Measurements from ENCODE around the gene EHBP1L1. TPM values are rescaled to one million over a fixed set of nuclear protein-coding genes. Genes with fewer than 3 reads are reported as not detected.

EHBP1L1 gene
- polyA plus RNA-seq, 3 donors, result 29.6 to 507 (median 42.6) TPM

DNA sequence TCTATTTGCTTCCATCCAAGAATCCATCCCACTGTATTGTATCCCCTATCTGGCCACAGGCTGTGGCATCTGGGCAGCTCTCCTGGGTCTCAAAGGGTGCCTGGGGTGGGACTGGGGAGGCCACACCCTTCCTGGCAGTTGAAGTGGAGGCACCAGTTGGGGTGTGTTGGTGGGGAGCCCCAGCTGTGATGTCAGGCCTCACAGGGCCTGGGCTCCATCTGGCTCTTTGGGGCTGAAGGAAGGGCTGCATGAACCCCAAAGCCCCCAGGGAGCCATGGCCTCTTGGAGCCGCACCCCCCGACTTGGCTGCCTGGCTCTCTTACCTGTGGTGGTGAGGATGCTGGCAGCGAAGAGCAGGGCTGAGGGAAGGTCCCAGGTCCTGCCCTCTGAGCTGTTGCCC lies 19.3 kb downstream of the EHBP1L1 start:
- Histone ChIP-seq H3K4me2 (replicated peaks; ENCODE audit: extremely low read depth, low read length, poor library complexity, severe bottlenecking) (no peak overlapping the region), H3K4me1 (ENCODE audit: control insufficient read depth in 1 of 2, insufficient read depth in 2 of 2, low read length in 2 of 2) (peaks cover 16 to 30% of the 10 kb centered on the region in 2 donors), H3K27ac (ENCODE audit: low read depth in 1 of 2, low read length in 2 of 2) (peak overlapping the region; percentile 46 to 53), H3K9me3 (replicated peaks in 1 of 2; ENCODE audit: control insufficient read depth in 1 of 2, insufficient read depth in 1 of 2, low read length in 2 of 2) (no peaks in the 10 kb centered on the region), H2AFZ (ENCODE audit: insufficient read depth, low read depth, low read length, poor library complexity, severe bottlenecking) (no peak overlapping the region), H3K9ac (ENCODE audit: insufficient read depth, low read length, poor library complexity, severe bottlenecking) (no peak overlapping the region), H3K4me3 (replicated peaks in 1 of 3; ENCODE audit: low read depth in 2 of 3, low read length in 3 of 3) (no peak overlapping the region), H3K36me3 (replicated peaks in 1 of 2; ENCODE audit: control insufficient read depth in 1 of 2, insufficient read depth in 2 of 2, low read length in 2 of 2) (peaks cover 61 to 69% of the 10 kb centered on the region in 2 donors), H3K27me3 (ENCODE audit: control insufficient read depth in 2 of 2, insufficient read depth in 2 of 2, low read length in 2 of 2) (no peaks in the 10 kb centered on the region), H4K20me1 (ENCODE audit: insufficient read depth, low read length) (peaks cover 96% of the 10 kb centered on the region), H3K79me2 (ENCODE audit: insufficient read depth, low read length) (peaks cover 2% of the 10 kb centered on the region)
- intact Hi-C loops (cut with micrococcal nuclease), result no loop called here
- Mint-ChIP-seq H3K4me1 (peaks cover 31% of the 10 kb centered on the region), H3K4me3 (no peak overlapping the region), H3K36me3 (peaks cover 41 to 67% of the 10 kb centered on the region in 2 donors), H3K9me3 (no peaks in the 10 kb centered on the region), H3K27me3 (ENCODE audit: low read depth in 3 of 3) (no peaks in the 10 kb centered on the region), H3K27ac (peak overlapping the region in 4 of 7 donors; percentile 25 to 82 (median 60))
- TF ChIP-seq, protein P1, sequence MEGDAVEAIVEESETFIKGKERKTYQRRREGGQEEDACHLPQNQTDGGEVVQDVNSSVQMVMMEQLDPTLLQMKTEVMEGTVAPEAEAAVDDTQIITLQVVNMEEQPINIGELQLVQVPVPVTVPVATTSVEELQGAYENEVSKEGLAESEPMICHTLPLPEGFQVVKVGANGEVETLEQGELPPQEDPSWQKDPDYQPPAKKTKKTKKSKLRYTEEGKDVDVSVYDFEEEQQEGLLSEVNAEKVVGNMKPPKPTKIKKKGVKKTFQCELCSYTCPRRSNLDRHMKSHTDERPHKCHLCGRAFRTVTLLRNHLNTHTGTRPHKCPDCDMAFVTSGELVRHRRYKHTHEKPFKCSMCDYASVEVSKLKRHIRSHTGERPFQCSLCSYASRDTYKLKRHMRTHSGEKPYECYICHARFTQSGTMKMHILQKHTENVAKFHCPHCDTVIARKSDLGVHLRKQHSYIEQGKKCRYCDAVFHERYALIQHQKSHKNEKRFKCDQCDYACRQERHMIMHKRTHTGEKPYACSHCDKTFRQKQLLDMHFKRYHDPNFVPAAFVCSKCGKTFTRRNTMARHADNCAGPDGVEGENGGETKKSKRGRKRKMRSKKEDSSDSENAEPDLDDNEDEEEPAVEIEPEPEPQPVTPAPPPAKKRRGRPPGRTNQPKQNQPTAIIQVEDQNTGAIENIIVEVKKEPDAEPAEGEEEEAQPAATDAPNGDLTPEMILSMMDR (IDR thresholded peaks at IDR 0.05), result no peak
- DNase-seq, result no peak
- WGBS (ENCODE audit: insufficient coverage), result 93% methylated on average over 3 of the region's 3 CpGs

DNA sequence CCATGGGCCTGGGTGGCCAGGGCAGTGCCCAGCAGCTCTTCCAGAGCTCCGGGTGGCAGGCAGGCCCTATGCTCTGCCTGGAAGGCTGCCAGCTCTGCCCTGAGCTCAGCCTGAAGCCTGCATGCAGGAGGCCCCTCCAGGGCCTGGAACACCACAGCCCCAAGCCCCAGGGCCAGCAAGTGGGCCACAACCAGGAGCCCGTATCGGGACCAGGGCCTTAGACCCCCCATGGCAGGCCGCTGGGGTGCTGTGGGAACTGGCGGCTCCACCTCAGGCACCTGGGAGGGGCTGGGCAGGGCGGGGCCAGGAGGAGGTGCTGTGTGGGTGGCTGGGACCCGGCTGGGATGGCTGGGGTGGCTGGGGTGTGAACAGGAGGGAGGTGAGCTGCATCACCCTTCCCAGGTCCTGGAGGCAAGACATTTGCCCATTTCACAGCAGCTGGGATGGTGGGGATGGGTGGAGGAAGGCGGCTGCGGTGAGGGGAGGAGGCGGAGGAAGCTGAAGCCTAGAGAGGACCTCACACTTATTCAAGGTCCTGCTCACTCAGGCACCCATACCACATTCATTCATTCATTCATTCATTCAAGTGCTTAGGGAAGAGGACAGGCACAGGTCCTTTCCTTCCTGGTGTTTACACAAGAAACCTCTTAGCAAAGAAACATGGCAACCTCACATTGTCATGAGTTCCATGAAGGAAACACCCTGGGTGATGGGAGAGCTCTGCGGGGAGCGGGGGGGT lies 19.9 kb downstream of the EHBP1L1 start, which contains the start of gene KCNK7:
TSS of gene KCNK7 (minus strand) at position 258 of the 739 bp plus-strand sequence. CDS start at position 230, 28 bp downstream.
- intact Hi-C loops (cut with micrococcal nuclease), result no loop called here
- Mint-ChIP-seq H3K4me1 (peaks cover 31% of the 10 kb centered on the region), H3K27ac (peak within 1 kb of the TSS; percentile 45 to 87 (median 75)), H3K9me3 (no peaks in the 10 kb centered on the region), H3K4me3 (no peak within 1 kb of the TSS), H3K36me3 (peaks cover 39 to 65% of the 10 kb centered on the region in 2 donors), H3K27me3 (ENCODE audit: low read depth in 3 of 3) (no peaks in the 10 kb centered on the region)
- Histone ChIP-seq H3K36me3 (replicated peaks in 1 of 2; ENCODE audit: control insufficient read depth in 1 of 2, insufficient read depth in 2 of 2, low read length in 2 of 2) (peaks cover 61 to 69% of the 10 kb centered on the region in 2 donors), H3K27me3 (ENCODE audit: control insufficient read depth in 2 of 2, insufficient read depth in 2 of 2, low read length in 2 of 2) (no peaks in the 10 kb centered on the region), H3K4me2 (replicated peaks; ENCODE audit: extremely low read depth, low read length, poor library complexity, severe bottlenecking) (no peak within 1 kb of the TSS), H4K20me1 (ENCODE audit: insufficient read depth, low read length) (peaks cover 96% of the 10 kb centered on the region), H3K27ac (ENCODE audit: low read depth in 1 of 2, low read length in 2 of 2) (peak within 1 kb of the TSS; percentile 46 to 53), H2AFZ (ENCODE audit: insufficient read depth, low read depth, low read length, poor library complexity, severe bottlenecking) (no peak within 1 kb of the TSS), H3K79me2 (ENCODE audit: insufficient read depth, low read length) (no peaks in the 10 kb centered on the region), H3K4me1 (ENCODE audit: control insufficient read depth in 1 of 2, insufficient read depth in 2 of 2, low read length in 2 of 2) (peaks cover 16 to 29% of the 10 kb centered on the region in 2 donors), H3K9ac (ENCODE audit: insufficient read depth, low read length, poor library complexity, severe bottlenecking) (no peak within 1 kb of the TSS), H3K9me3 (replicated peaks in 1 of 2; ENCODE audit: control insufficient read depth in 1 of 2, insufficient read depth in 1 of 2, low read length in 2 of 2) (no peaks in the 10 kb centered on the region), H3K4me3 (replicated peaks in 1 of 3; ENCODE audit: low read depth in 2 of 3, low read length in 3 of 3) (no peak within 1 kb of the TSS)
- no peak for DNase-seq
- WGBS (ENCODE audit: insufficient coverage), result 71% methylated on average over 7 of the region's 12 CpGs
- TF ChIP-seq, protein P1 (IDR thresholded peaks at IDR 0.05), result no peak
